Ovary (tissue), 3 donors: ENCODE measurements around the gene TGM1.
"Not testable (repeated sequence)": the region's sequence is repeated elsewhere in the genome, so short reads cannot be mapped to it uniquely, and the experiment has no call there.

Experiments
- CTCF ChIP-seq, 3 donors: fragments of 450-650 bp in 2 of 3; fragments of 200-600 bp in 1 of 3; IDR thresholded peaks; one replicate each; pipeline versions ENCODE4 v1.5.1 to v1.8.0; 2016 to 2022; ENCODE audit warnings: antibody characterized with exemption in 3 of 3, mild to moderate bottlenecking in 1 of 3
- EP300 ChIP-seq: sonication (generic); formaldehyde crosslinking; IDR thresholded peaks from one replicate; pipeline ENCODE4 v1.6.1; 2017; ENCODE audit warnings: antibody characterized with exemption
- donor health status: DM: no; HTN: no; CAD: no.

GRCh38 chr14:24222987-24223386, 40.0 kb downstream of the TGM1 start:
- not testable (repeated sequence) for TF ChIP-seq CTCF (IDR thresholded peaks at IDR 0.05); EP300
